SU-DHL-6 (cell line): ENCODE measurements around the gene SH3RF2.
"Not testable (repeated sequence)": the region's sequence is repeated elsewhere in the genome, so short reads cannot be mapped to it uniquely, and the experiment has no call there.

ENCODE experiments used
- H2AFZ ChIP-seq: fragments of 200-600 bp; sonication (generic); 2 replicates; pipeline ENCODE4 v1.6.1; 2014; ENCODE audit warnings: low read depth, mild to moderate bottlenecking, moderate library complexity, mixed read lengths, antibody characterized with exemption, low read length; ENCODE audit not compliant: severe bottlenecking
- H3F3A ChIP-seq: fragments of 200-600 bp; shearing (Covaris generic); 2 replicates; pipeline ENCODE4 v1.6.0; 2016; ENCODE audit warnings: antibody characterized with exemption, mild to moderate bottlenecking; ENCODE audit not compliant: insufficient read depth
- H3K27ac ChIP-seq: fragments of 200-600 bp; sonication (generic); 2 replicates; pipeline ENCODE4 v1.5.1; 2016; ENCODE audit warnings: low read depth, mild to moderate bottlenecking, low read length, moderate library complexity, mixed read lengths
- H3K27me3 ChIP-seq: fragments of 200-600 bp; sonication (generic), shearing (Covaris generic); 2 replicates; pipeline ENCODE4 v1.6.0; 2014; ENCODE audit warnings: mild to moderate bottlenecking, low read length
- H3K36me3 ChIP-seq: fragments of 200-600 bp; sonication (generic); 2 replicates; pipeline ENCODE4 v1.6.1; 2014; ENCODE audit warnings: mild to moderate bottlenecking, low read length, mixed read lengths
- H3K4me2 ChIP-seq: fragments of 300-600, 200-600 bp; shearing (Covaris generic), sonication (generic); 2 replicates; pipeline ENCODE4 v1.6.0; 2014; ENCODE audit warnings: low read length, low read depth, mild to moderate bottlenecking; ENCODE audit not compliant: poor library complexity, severe bottlenecking
- H3K4me3 ChIP-seq: fragments of 200-600 bp; sonication (generic); 2 replicates; pipeline ENCODE4 v1.5.1; 2014; ENCODE audit warnings: antibody characterized with exemption, low read length, mild to moderate bottlenecking, mixed read lengths; ENCODE audit not compliant: insufficient read depth, poor library complexity, severe bottlenecking
- H3K79me2 ChIP-seq: fragments of 200-600 bp; sonication (generic); 2 replicates; pipeline ENCODE4 v1.6.1; 2014; ENCODE audit warnings: mild to moderate bottlenecking, low read length, moderate library complexity; ENCODE audit not compliant: insufficient read depth
- H3K9ac ChIP-seq: fragments of 200-600 bp; sonication (generic); 2 replicates; pipeline ENCODE4 v1.7.0; 2014; ENCODE audit warnings: mild to moderate bottlenecking, low read length
- H3K9me2 ChIP-seq: fragments of 200-600 bp; sonication (generic); replicated peaks from 2 replicates; pipeline ENCODE4 v1.6.1; 2014; ENCODE audit warnings: low read length; ENCODE audit not compliant: insufficient read depth
- H3K9me3 ChIP-seq: fragments of 200-600 bp; sonication (generic); 2 replicates; pipeline ENCODE4 v1.6.1; 2014; ENCODE audit warnings: low read length, mixed read lengths; ENCODE audit not compliant: insufficient read depth
- H4K20me1 ChIP-seq: fragments of 200-600 bp; sonication (generic); 2 replicates; pipeline ENCODE4 v1.6.1; 2014; ENCODE audit warnings: low read depth, mild to moderate bottlenecking, antibody characterized with exemption, low read length, moderate library complexity, mixed read lengths
- EZH2phosphoT487 ChIP-seq: fragments of 200-600 bp; sonication (generic), shearing (Covaris generic); conservative IDR thresholded peaks from 2 replicates; pipeline ENCODE4 v1.6.1; 2018; ENCODE audit warnings: mild to moderate bottlenecking, antibody characterized with exemption, low read length, moderate library complexity, mixed read lengths
- TF ChIP-seq, protein P1 (sequence below): fragments of 200-600 bp; sonication (generic); IDR thresholded peaks from one replicate; pipeline ENCODE4 v1.5.1; 2017; ENCODE audit warnings: antibody characterized with exemption, mild to moderate bottlenecking, low read length, moderate library complexity; ENCODE audit not compliant: insufficient read depth, poor library complexity, severe bottlenecking

The SH3RF2 gene

DNA sequence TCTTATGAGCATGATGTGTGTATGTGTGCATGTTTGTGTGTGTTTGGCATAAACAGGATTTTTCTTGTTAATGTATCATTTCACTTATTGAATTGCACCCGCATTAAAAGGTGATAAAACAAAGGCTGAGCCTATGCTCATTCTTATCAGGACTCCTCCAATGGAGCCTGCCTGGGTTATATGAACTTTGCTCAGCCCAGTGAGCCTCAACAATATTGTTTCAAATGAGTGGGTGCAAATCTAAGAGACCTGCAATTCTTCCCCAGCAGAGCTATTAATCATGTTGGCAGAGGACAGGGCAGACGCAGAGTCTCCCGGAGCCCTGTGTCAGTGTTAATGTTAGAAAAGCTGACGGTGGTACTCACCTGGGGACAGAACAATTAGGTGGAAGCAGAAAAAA is 71.6 kb downstream of the SH3RF2 start:
- Histone ChIP-seq H3F3A (no peaks in the 10 kb centered on the region), H3K4me3 (no peak overlapping the region), H4K20me1 (no peaks in the 10 kb centered on the region), H3K27ac (no peak overlapping the region), H3K27me3 (no peaks in the 10 kb centered on the region), H3K79me2 (no peaks in the 10 kb centered on the region), H3K4me2 (no peak overlapping the region), H3K9me3 (no peaks in the 10 kb centered on the region), H3K9ac (no peak overlapping the region), H3K9me2 (no peaks in the 10 kb centered on the region), H3K36me3 (no peaks in the 10 kb centered on the region), H2AFZ (no peak overlapping the region)
- no peak for TF ChIP-seq EZH2phosphoT487
- TF ChIP-seq, protein P1, sequence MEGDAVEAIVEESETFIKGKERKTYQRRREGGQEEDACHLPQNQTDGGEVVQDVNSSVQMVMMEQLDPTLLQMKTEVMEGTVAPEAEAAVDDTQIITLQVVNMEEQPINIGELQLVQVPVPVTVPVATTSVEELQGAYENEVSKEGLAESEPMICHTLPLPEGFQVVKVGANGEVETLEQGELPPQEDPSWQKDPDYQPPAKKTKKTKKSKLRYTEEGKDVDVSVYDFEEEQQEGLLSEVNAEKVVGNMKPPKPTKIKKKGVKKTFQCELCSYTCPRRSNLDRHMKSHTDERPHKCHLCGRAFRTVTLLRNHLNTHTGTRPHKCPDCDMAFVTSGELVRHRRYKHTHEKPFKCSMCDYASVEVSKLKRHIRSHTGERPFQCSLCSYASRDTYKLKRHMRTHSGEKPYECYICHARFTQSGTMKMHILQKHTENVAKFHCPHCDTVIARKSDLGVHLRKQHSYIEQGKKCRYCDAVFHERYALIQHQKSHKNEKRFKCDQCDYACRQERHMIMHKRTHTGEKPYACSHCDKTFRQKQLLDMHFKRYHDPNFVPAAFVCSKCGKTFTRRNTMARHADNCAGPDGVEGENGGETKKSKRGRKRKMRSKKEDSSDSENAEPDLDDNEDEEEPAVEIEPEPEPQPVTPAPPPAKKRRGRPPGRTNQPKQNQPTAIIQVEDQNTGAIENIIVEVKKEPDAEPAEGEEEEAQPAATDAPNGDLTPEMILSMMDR: no peak

DNA sequence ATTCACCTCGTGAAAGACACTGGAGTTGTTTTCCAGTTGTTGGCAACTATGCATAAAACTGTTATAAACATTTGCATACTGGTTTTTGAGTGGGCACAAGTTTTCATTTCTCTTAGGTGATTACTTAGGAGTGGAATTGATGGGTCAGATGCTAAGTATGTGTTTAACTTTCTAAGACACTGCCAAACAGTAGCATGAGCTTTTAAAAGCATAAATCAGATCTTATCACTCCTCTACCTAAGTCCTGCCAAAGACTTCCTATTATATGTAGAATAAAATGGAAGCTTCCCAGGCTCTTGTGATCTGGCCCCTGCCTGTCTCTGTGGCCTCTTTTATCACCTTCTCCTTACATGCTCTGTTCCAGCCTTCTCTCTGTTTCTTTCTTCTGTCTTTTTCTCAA is 72.6 kb downstream of the SH3RF2 start:
- Histone ChIP-seq H3K9ac (no peak overlapping the region), H3K4me3 (no peak overlapping the region), H3K4me2 (no peak overlapping the region), H3K27ac (no peak overlapping the region), H4K20me1 (no peaks in the 10 kb centered on the region), H3K36me3 (no peaks in the 10 kb centered on the region), H3K9me3 (no peaks in the 10 kb centered on the region), H2AFZ (no peak overlapping the region), H3K9me2 (no peaks in the 10 kb centered on the region), H3K27me3 (no peaks in the 10 kb centered on the region), H3K79me2 (no peaks in the 10 kb centered on the region), H3F3A (no peaks in the 10 kb centered on the region)
- TF ChIP-seq, protein P1: no peak
- no peak for TF ChIP-seq EZH2phosphoT487

DNA sequence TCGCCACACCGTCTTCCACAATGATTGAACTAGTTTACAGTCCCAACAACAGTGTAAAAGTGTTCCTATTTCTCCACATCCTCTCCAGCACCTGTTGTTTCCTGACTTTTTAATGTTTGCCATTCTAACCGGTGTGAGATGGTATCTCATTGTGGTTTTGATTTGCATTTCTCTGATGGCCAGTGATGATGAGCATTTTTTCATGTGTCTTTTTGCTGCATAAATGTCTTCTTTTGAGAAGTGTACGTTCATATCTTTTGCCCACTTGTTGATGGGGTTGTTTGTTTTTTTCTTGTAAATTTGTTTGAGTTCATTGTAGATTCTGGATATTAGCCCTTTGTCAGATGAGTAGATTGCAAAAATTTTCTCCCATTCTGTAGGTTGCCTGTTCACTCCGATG is 74.1 kb downstream of the SH3RF2 start:
- not testable (repeated sequence) for H3K9me2 ChIP-seq, H4K20me1 ChIP-seq, H3K4me2 ChIP-seq, H2AFZ ChIP-seq, H3K9ac ChIP-seq, H3K27me3 ChIP-seq, H3K36me3 ChIP-seq, H3K79me2 ChIP-seq, H3K27ac ChIP-seq, H3F3A ChIP-seq, H3K4me3 ChIP-seq, H3K9me3 ChIP-seq

DNA sequence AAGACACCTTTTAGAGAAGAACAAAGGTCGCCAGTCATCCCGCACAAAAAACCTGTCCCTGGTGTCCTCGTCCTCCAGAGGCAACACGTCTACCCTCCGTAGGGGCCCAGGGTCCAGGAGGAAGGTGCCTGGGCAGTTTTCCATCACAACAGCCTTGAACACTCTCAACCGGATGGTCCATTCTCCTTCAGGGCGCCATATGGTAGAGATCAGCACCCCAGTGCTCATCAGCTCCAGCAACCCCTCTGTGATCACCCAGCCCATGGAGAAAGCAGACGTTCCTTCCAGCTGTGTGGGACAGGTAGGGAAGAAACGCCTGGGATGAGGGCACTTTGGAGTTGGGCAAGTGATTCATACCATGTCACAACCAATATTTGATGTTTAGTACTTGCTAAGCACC is 77.4 kb downstream of the SH3RF2 start:
- Histone ChIP-seq H3K27me3 (no peaks in the 10 kb centered on the region; the same call in 1 of the 2 replicates), H3K4me3 (no peak overlapping the region), H3K4me2 (no peak overlapping the region), H2AFZ (no peak overlapping the region), H3F3A (no peaks in the 10 kb centered on the region), H3K79me2 (no peaks in the 10 kb centered on the region), H3K36me3 (no peaks in the 10 kb centered on the region), H3K9ac (no peak overlapping the region), H3K9me3 (no peaks in the 10 kb centered on the region), H3K9me2 (no peaks in the 10 kb centered on the region), H3K27ac (no peak overlapping the region), H4K20me1 (no peaks in the 10 kb centered on the region)
- no peak for TF ChIP-seq EZH2phosphoT487
- TF ChIP-seq, protein P1: no peak
